ENCODE data around the gene TMEM129.
"Not testable (repeated sequence)": the region's sequence is repeated elsewhere in the genome, so short reads cannot be mapped to it uniquely, and the experiment has no call there.

The TMEM129 gene

GRCh38 chr4:1706358-1706757 is 14.8 kb downstream of the TMEM129 start:
- peaks cover 22% of the 10 kb centered on the region for H3K36me3 ChIP-seq (replicated peaks; ENCODE audit: insufficient read depth, low read length)
- H3K9me2 ChIP-seq (replicated peaks; ENCODE audit: insufficient read depth, low read length): no peaks in the 10 kb centered on the region
- H3K4me1 ChIP-seq (ENCODE audit: low read length): peaks cover 9% of the 10 kb centered on the region
- peaks cover 7% of the 10 kb centered on the region for H3F3A ChIP-seq (ENCODE audit: insufficient read depth, low read length)
- no peak overlapping the region for H3K9ac ChIP-seq (ENCODE audit: low read length)
- H3K4me3 ChIP-seq (ENCODE audit: low read length): no peak overlapping the region
- H2AFZ ChIP-seq (ENCODE audit: low read length): no peak overlapping the region
- no peaks in the 10 kb centered on the region for H3K9me3 ChIP-seq (replicated peaks; ENCODE audit: insufficient read depth, low read length)
- H3K79me2 ChIP-seq (ENCODE audit: low read length): peaks cover 97% of the 10 kb centered on the region
- H3K27ac ChIP-seq (ENCODE audit: low read length): no peak overlapping the region
- no peak overlapping the region for H3K4me2 ChIP-seq (ENCODE audit: low read depth, low read length)
- TF ChIP-seq EZH2 (optimal IDR thresholded peaks at IDR 0.05; ENCODE audit: low read depth, low read length) (no peak), CTCF (IDR thresholded peaks at IDR 0.05; ENCODE audit: low read length) (no peak), EZH2phosphoT487 (IDR thresholded peaks at IDR 0.05; ENCODE audit: low read length) (no peak)
- no peaks in the 10 kb centered on the region for H3K27me3 ChIP-seq (replicated peaks; ENCODE audit: insufficient read depth, low read length)
- peaks cover 74% of the 10 kb centered on the region for H4K20me1 ChIP-seq (ENCODE audit: insufficient read depth, low read length)
- no peak for DNase-seq

- Histone ChIP-seq H4K20me1 (ENCODE audit: insufficient read depth, low read length) (peaks cover 78% of the 10 kb centered on the region), H3K36me3 (replicated peaks; ENCODE audit: insufficient read depth, low read length) (peaks cover 22% of the 10 kb centered on the region), H3F3A (ENCODE audit: insufficient read depth, low read length) (peaks cover 7% of the 10 kb centered on the region), H3K27ac (ENCODE audit: low read length) (no peak overlapping the region), H3K27me3 (replicated peaks; ENCODE audit: insufficient read depth, low read length) (no peaks in the 10 kb centered on the region), H3K4me3 (ENCODE audit: low read length) (no peak overlapping the region), H3K9ac (ENCODE audit: low read length) (no peak overlapping the region), H3K4me1 (ENCODE audit: low read length) (peaks cover 9% of the 10 kb centered on the region), H3K9me3 (replicated peaks; ENCODE audit: insufficient read depth, low read length) (no peaks in the 10 kb centered on the region), H2AFZ (ENCODE audit: low read length) (no peak overlapping the region), H3K4me2 (ENCODE audit: low read depth, low read length) (no peak overlapping the region), H3K9me2 (replicated peaks; ENCODE audit: insufficient read depth, low read length) (no peaks in the 10 kb centered on the region), H3K79me2 (ENCODE audit: low read length) (peaks cover 97% of the 10 kb centered on the region)
- no peak for DNase-seq
- TF ChIP-seq EZH2 (optimal IDR thresholded peaks at IDR 0.05; ENCODE audit: low read depth, low read length) (no peak), EZH2phosphoT487 (IDR thresholded peaks at IDR 0.05; ENCODE audit: low read length) (no peak), CTCF (IDR thresholded peaks at IDR 0.05; ENCODE audit: low read length) (no peak)
These were observed 15.4 kb downstream of the TMEM129 start for GRCh38 chr4:1705732-1706131.

GRCh38 chr4:1703867-1704266 is 17.3 kb downstream of the TMEM129 start:
- Histone ChIP-seq H4K20me1 (ENCODE audit: insufficient read depth, low read length) (peaks cover 81% of the 10 kb centered on the region), H3K4me1 (ENCODE audit: low read length) (no peaks in the 10 kb centered on the region), H3K9me2 (replicated peaks; ENCODE audit: insufficient read depth, low read length) (no peaks in the 10 kb centered on the region), H3K27me3 (replicated peaks; ENCODE audit: insufficient read depth, low read length) (no peaks in the 10 kb centered on the region), H3F3A (ENCODE audit: insufficient read depth, low read length) (peaks cover 7% of the 10 kb centered on the region), H3K27ac (ENCODE audit: low read length) (no peak overlapping the region), H3K4me3 (ENCODE audit: low read length) (no peak overlapping the region), H3K9me3 (replicated peaks; ENCODE audit: insufficient read depth, low read length) (no peaks in the 10 kb centered on the region), H2AFZ (ENCODE audit: low read length) (no peak overlapping the region), H3K79me2 (ENCODE audit: low read length) (peaks cover 97% of the 10 kb centered on the region), H3K36me3 (replicated peaks; ENCODE audit: insufficient read depth, low read length) (peaks cover 33% of the 10 kb centered on the region), H3K4me2 (ENCODE audit: low read depth, low read length) (no peak overlapping the region), H3K9ac (ENCODE audit: low read length) (no peak overlapping the region)
- DNase-seq: no peak
- TF ChIP-seq EZH2 (optimal IDR thresholded peaks at IDR 0.05; ENCODE audit: low read depth, low read length): no peak

GRCh38 chr4:1701671-1702070 is 19.5 kb downstream of the TMEM129 start:
- not testable (repeated sequence) for H3F3A ChIP-seq (ENCODE audit: insufficient read depth, low read length); H3K9me2 ChIP-seq (replicated peaks; ENCODE audit: insufficient read depth, low read length); H3K4me1 ChIP-seq (ENCODE audit: low read length); H3K27ac ChIP-seq (ENCODE audit: low read length); H3K4me3 ChIP-seq (ENCODE audit: low read length); H3K9me3 ChIP-seq (replicated peaks; ENCODE audit: insufficient read depth, low read length); H3K4me2 ChIP-seq (ENCODE audit: low read depth, low read length); H2AFZ ChIP-seq (ENCODE audit: low read length); DNase-seq; H3K9ac ChIP-seq (ENCODE audit: low read length); H3K27me3 ChIP-seq (replicated peaks; ENCODE audit: insufficient read depth, low read length)
- Histone ChIP-seq H4K20me1 (ENCODE audit: insufficient read depth, low read length) (peaks cover 66% of the 10 kb centered on the region), H3K79me2 (ENCODE audit: low read length) (peaks cover 91% of the 10 kb centered on the region), H3K36me3 (replicated peaks; ENCODE audit: insufficient read depth, low read length) (peaks cover 35% of the 10 kb centered on the region)
